ENCODE results near the gene RNASEL. TPM values are rescaled to one million over a fixed set of nuclear protein-coding genes. Genes with fewer than 3 reads are reported as not detected.

RNASEL gene
- total RNA-seq, 2 experiments from 2014 or later: 3.5 to 3.7 TPM

DNA sequence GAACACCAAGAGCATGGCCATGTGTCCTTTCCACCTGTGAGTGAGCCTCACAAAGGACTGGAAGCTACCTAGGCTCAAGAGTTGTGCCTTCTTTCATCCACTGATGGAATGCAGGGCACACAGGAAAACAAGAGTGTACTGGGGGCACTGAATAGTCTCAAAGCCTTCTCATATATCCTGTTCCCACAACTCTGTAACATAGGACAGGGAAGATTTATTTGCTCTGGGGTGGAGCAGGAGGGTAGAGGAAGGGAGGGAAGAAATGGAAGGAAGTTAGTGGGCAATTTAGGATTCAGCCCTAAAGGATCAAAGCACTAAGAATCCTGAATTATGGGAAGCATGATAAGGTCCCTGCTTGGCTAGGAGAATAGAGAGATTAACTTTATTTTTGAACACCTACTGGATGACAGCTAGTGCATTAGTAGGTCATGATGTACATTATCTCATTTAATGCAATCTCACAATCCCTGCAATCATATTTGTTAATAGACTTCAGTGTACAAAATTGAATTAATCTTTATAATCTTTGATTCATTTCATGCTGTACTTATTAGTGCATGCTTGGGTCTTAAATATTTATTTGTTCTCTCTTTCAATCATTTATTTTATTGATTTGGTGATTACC is 42.1 kb upstream of the RNASEL start:
- H3K4me3 Mint-ChIP-seq: no peak overlapping the region
- no peaks in the 10 kb centered on the region for H3K27me3 Mint-ChIP-seq
- ATAC-seq (ENCODE audit: poor library complexity) (no peak), DNase-seq (no peak)
- CTCF ChIA-PET: interaction anchor here (3.1 kb wide), 1 partner anchor 36 kb away, joined by 10 read pairs; no protein-coding TSS in a partner anchor
- POLR2A ChIA-PET: interaction anchor here (2.4 kb wide), 1 partner anchor 16 kb away, joined by 13 read pairs; no protein-coding TSS in a partner anchor
- Histone ChIP-seq H3K27me3 (ENCODE audit: control insufficient read depth in 1 of 2, insufficient read depth in 2 of 2, low read length in 2 of 2) (no peaks in the 10 kb centered on the region), H3K36me3 (ENCODE audit: insufficient read depth, low read length) (no peaks in the 10 kb centered on the region), H3K27ac (ENCODE audit: low read depth in 1 of 2, low read length in 2 of 2) (no peak overlapping the region), H3K4me1 (ENCODE audit: insufficient read depth, low read length) (peaks cover 25% of the 10 kb centered on the region), H3K9me3 (ENCODE audit: control insufficient read depth in 1 of 2, insufficient read depth in 1 of 2, low read length in 2 of 2) (no peaks in the 10 kb centered on the region), H3K4me3 (ENCODE audit: low read length) (no peak overlapping the region)
- H3K27ac Mint-ChIP-seq: no peak overlapping the region
- H3K9me3 Mint-ChIP-seq: no peaks in the 10 kb centered on the region
- TF ChIP-seq, protein P1, sequence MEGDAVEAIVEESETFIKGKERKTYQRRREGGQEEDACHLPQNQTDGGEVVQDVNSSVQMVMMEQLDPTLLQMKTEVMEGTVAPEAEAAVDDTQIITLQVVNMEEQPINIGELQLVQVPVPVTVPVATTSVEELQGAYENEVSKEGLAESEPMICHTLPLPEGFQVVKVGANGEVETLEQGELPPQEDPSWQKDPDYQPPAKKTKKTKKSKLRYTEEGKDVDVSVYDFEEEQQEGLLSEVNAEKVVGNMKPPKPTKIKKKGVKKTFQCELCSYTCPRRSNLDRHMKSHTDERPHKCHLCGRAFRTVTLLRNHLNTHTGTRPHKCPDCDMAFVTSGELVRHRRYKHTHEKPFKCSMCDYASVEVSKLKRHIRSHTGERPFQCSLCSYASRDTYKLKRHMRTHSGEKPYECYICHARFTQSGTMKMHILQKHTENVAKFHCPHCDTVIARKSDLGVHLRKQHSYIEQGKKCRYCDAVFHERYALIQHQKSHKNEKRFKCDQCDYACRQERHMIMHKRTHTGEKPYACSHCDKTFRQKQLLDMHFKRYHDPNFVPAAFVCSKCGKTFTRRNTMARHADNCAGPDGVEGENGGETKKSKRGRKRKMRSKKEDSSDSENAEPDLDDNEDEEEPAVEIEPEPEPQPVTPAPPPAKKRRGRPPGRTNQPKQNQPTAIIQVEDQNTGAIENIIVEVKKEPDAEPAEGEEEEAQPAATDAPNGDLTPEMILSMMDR (IDR thresholded peaks at IDR 0.05): no peak
- peaks cover 39% of the 10 kb centered on the region for H3K4me1 Mint-ChIP-seq (ENCODE audit: low read depth)
- no peaks in the 10 kb centered on the region for H3K36me3 Mint-ChIP-seq (ENCODE audit: low read depth)
- intact Hi-C loops (cut with DNase I, micrococcal nuclease): no loop called here

DNA sequence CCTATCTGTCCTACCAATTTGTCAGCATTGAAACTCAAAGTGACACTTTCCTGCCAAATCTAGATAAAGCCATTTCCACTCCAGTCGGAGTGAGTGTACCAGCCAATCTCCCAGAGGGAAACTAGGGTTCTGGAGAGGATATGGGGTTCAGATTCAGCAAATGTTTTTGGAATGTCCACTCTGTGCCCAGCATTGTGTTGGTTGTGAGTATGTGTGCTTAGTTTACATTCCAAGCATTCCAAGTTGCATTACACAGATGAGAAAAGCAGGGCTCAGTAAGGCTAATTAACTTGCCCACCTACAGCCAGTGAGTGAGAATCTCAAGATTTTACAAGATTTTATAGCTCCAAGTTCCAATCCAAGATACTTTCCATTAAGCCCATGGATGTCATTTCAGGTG is 41.5 kb upstream of the RNASEL start:
- Histone ChIP-seq H3K4me3 (ENCODE audit: low read length) (no peak overlapping the region), H3K9me3 (ENCODE audit: control insufficient read depth in 1 of 2, insufficient read depth in 1 of 2, low read length in 2 of 2) (no peaks in the 10 kb centered on the region), H3K27me3 (ENCODE audit: control insufficient read depth in 1 of 2, insufficient read depth in 2 of 2, low read length in 2 of 2) (no peaks in the 10 kb centered on the region), H3K27ac (ENCODE audit: low read depth in 1 of 2, low read length in 2 of 2) (no peak overlapping the region), H3K36me3 (ENCODE audit: insufficient read depth, low read length) (no peaks in the 10 kb centered on the region), H3K4me1 (ENCODE audit: insufficient read depth, low read length) (peaks cover 25% of the 10 kb centered on the region)
- no peak for DNase-seq
- intact Hi-C loops (cut with DNase I, micrococcal nuclease): no loop called here
- H3K36me3 Mint-ChIP-seq (ENCODE audit: low read depth): no peaks in the 10 kb centered on the region
- no peaks in the 10 kb centered on the region for H3K27me3 Mint-ChIP-seq
- no peak for ATAC-seq (ENCODE audit: poor library complexity)
- POLR2A ChIA-PET: interaction anchor here (2.4 kb wide), 1 partner anchor 15 kb away, joined by 13 read pairs; no protein-coding TSS in a partner anchor
- peaks cover 42% of the 10 kb centered on the region for H3K4me1 Mint-ChIP-seq (ENCODE audit: low read depth)
- TF ChIP-seq, protein P1 (IDR thresholded peaks at IDR 0.05): no peak
- CTCF ChIA-PET: interaction anchor here (1.1 to 3.1 kb wide), 3 partner anchors 29 to 156 kb away, joined by 3 to 10 read pairs (median 7); no protein-coding TSS in a partner anchor
- H3K9me3 Mint-ChIP-seq: no peaks in the 10 kb centered on the region
- H3K4me3 Mint-ChIP-seq: no peak overlapping the region
- H3K27ac Mint-ChIP-seq: no peak overlapping the region

DNA sequence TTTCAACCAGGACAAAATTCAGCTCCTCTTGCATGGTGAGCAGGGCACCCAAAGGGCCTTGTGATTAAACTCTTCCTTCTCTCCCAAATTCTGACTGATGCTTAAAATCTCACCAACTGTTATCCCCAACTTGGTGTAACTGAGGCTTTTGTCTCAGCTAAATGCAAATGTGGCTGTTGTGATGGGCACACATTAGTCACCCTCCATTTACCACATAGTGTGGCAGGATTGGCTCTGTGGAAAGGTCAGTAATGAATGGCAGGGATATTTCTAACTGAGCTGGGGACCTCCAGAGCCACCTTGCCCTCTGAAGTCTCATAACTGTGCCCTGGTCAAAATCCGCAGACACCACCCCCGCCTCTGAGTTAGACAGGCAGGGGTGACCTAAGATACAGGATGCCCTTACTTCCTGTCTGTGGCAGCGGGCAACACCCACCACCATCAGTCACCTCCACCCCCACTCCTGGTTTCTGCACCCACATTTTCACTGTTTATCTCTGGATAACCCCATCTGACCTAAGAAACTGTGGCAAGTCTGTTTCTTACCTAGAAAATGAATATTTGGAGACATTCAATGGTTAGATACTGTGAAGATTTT is 40.5 kb upstream of the RNASEL start:
- no peaks in the 10 kb centered on the region for H3K27me3 Mint-ChIP-seq
- Histone ChIP-seq H3K4me1 (ENCODE audit: insufficient read depth, low read length) (peaks cover 27% of the 10 kb centered on the region), H3K9me3 (ENCODE audit: control insufficient read depth in 1 of 2, insufficient read depth in 1 of 2, low read length in 2 of 2) (no peaks in the 10 kb centered on the region), H3K27ac (ENCODE audit: low read depth in 1 of 2, low read length in 2 of 2) (no peak overlapping the region), H3K27me3 (ENCODE audit: control insufficient read depth in 1 of 2, insufficient read depth in 2 of 2, low read length in 2 of 2) (no peaks in the 10 kb centered on the region), H3K36me3 (ENCODE audit: insufficient read depth, low read length) (no peaks in the 10 kb centered on the region), H3K4me3 (ENCODE audit: low read length) (no peak overlapping the region)
- POLR2A ChIA-PET: interaction anchor here (0.6 to 2.4 kb wide), 4 partner anchors 10 to 42 kb away, joined by 3 to 13 read pairs (median 6); no protein-coding TSS in a partner anchor
- H3K36me3 Mint-ChIP-seq (ENCODE audit: low read depth): no peaks in the 10 kb centered on the region
- peak overlapping the region; percentile 4 for H3K27ac Mint-ChIP-seq
- no peaks in the 10 kb centered on the region for H3K9me3 Mint-ChIP-seq
- ATAC-seq (ENCODE audit: poor library complexity): peak; percentile 88
- CTCF ChIA-PET: interaction anchor here (0.7 to 3.1 kb wide), 6 partner anchors 13 to 157 kb away, joined by 3 to 11 read pairs (median 5); no protein-coding TSS in a partner anchor
- H3K4me1 Mint-ChIP-seq (ENCODE audit: low read depth): peaks cover 51% of the 10 kb centered on the region
- H3K4me3 Mint-ChIP-seq: no peak overlapping the region
- intact Hi-C loops (cut with DNase I, micrococcal nuclease): no loop called here
- peak in 12 of 14 experiments; percentile 11 to 82 (median 39) for DNase-seq
- TF ChIP-seq, protein P1 (IDR thresholded peaks at IDR 0.05): no peak

All from CD4-positive, alpha-beta T cell (primary cell).